Coronary artery (tissue), 2 donors: ENCODE measurements around the gene ATMIN.

Source experiments
- DNase-seq: peaks from one replicate; pipeline ENCODE4 v3.0.0-alpha.2; 2017; ENCODE audit warnings: low spot score
- H3K27ac ChIP-seq, 2 donors: fragments of 200-600 bp; sonication (generic); one replicate each; pipeline ENCODE4 v1.5.1; 2016 to 2019
- H3K4me3 ChIP-seq: fragments of 200-600 bp; sonication (generic); 2 replicates; pipeline ENCODE4 v1.5.1; 2016; ENCODE audit warnings: mild to moderate bottlenecking, moderate library complexity
- TF ChIP-seq, protein P1 (sequence below): fragments of 200-600 bp; sonication (generic); IDR thresholded peaks from one replicate; pipeline ENCODE4 v1.5.1; 2019; ENCODE audit warnings: antibody characterized with exemption

The ATMIN gene

DNA sequence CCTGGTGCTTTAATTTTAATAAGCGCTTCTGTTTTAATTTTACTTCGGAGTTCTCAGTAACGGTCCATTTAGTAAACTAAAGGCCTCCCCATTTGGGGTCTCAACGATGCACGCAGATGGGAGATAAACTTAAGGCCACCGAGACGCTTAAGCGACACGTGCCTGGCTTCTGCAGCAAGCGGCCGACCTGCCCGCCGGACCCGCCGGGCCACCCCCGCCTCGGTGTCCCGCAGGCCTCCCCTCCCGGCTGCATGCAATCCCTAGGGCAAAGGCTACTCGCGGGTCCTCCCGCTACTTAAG, 60.0 kb downstream of the ATMIN start:
- Histone ChIP-seq H3K4me3 (peak overlapping the region; percentile 88), H3K27ac (peak overlapping the region; percentile 64 to 83)
- TF ChIP-seq, protein P1, sequence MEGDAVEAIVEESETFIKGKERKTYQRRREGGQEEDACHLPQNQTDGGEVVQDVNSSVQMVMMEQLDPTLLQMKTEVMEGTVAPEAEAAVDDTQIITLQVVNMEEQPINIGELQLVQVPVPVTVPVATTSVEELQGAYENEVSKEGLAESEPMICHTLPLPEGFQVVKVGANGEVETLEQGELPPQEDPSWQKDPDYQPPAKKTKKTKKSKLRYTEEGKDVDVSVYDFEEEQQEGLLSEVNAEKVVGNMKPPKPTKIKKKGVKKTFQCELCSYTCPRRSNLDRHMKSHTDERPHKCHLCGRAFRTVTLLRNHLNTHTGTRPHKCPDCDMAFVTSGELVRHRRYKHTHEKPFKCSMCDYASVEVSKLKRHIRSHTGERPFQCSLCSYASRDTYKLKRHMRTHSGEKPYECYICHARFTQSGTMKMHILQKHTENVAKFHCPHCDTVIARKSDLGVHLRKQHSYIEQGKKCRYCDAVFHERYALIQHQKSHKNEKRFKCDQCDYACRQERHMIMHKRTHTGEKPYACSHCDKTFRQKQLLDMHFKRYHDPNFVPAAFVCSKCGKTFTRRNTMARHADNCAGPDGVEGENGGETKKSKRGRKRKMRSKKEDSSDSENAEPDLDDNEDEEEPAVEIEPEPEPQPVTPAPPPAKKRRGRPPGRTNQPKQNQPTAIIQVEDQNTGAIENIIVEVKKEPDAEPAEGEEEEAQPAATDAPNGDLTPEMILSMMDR = no peak
- DNase-seq = no peak

DNA sequence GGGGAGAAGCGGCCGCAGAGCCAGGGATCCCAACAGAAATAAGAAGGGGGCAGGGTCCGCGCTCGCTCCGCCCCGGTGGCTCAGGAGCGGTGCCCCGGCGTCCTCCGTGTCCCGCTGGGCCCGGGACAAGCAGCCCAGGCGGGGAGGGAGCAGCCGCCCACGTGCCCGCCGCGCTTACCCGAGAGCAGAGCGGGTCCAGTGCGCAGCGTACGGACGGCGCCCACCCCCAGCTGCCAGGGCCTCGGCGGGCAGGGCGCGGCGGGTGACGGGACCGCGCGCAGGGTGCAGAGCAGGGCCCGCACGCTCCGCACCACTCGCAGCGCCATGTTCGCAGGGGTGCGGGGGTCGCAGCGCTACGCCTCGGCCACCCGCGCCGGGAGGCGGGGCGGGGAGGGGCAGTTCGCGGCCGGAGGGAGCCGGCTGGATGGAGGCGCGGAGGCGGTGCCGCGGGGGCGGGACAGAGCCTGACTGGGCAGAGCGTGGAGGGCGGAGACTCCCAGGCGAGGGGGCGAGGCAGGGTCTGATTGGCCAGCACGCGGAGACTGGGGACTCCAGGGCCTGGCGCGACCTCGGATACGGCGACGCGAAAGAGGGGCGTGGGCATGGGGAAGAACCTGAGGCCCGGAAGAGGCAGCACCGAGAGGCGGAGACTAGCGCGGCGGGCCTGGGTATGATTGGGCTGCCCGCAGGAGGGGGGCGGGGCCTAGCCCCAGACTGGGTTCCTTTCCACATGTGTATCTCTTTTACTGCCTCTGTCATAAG, 60.5 kb downstream of the ATMIN start, which contains the start of gene GCSH:
TSS of gene GCSH (minus strand) at position 443 of the 762 bp plus-strand sequence. CDS start at position 326, 117 bp downstream.
- Histone ChIP-seq H3K27ac (peak within 1 kb of the TSS; percentile 64 to 83), H3K4me3 (peak within 1 kb of the TSS; percentile 88)
- DNase-seq = peak; percentile 100
- TF ChIP-seq, protein P1 = no peak

DNA sequence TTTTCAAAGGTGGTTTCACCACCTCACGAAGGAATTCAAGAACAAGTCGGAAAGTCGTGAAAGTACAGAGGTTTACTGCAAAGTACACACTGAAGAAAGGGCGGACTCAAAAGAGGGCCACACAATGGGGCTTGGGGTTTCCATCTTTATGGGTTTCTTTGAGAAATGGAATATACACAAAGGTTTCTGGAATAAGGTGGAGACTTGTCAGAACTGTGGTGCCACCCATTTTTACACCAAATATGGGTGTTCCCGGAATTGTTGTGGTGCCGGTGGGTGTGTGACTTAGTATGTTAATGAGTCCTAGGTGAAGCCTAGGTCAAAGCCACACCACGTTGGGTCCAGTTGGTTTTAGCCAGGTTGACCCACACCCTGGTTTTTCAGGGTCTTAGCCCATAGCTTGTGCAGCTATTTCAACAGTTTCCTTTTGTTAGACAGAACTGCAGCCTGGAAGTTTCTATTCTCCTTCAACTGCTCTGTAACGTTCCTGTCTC, 61.1 kb downstream of the ATMIN start:
- DNase-seq = no peak
- H3K4me3 ChIP-seq = peak overlapping the region; percentile 88

More for the DNA sequence above, 61.1 kb downstream of the ATMIN start:
- TF ChIP-seq, protein P1 = no peak
- peak overlapping the region in 1 of 2 donors; percentile 83 for H3K27ac ChIP-seq
